ENCODE data around the gene GNGT2. TPM values are rescaled to one million over a fixed set of nuclear protein-coding genes. Genes with fewer than 3 reads are reported as not detected.

GNGT2 gene
- total RNA-seq, 1 donor from 2014 or later: not detected

DNA sequence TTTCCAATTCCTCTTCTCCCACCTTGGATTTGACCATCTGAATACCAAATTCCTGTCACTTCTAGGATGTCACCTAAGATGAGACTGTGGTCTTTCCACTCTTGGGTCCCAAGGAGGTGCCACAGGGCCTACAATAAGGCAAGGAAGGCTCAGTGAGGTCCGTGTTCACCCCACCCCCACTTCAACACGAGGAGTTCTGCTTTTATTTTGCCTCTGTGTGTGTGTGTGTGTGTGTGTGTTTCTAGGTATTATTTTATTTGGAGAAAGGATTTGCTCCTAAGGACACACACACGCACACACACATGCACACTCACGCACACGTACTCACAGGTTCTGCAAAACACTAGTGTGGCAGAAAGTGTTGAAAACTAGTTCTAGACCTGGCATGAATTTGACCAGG is 44.8 kb upstream of the GNGT2 start:
- no peaks in the 10 kb centered on the region for H3K4me1 Mint-ChIP-seq
- TF ChIP-seq EZH2phosphoT487 (IDR thresholded peaks at IDR 0.05): no peak
- TF ChIP-seq, protein P1, sequence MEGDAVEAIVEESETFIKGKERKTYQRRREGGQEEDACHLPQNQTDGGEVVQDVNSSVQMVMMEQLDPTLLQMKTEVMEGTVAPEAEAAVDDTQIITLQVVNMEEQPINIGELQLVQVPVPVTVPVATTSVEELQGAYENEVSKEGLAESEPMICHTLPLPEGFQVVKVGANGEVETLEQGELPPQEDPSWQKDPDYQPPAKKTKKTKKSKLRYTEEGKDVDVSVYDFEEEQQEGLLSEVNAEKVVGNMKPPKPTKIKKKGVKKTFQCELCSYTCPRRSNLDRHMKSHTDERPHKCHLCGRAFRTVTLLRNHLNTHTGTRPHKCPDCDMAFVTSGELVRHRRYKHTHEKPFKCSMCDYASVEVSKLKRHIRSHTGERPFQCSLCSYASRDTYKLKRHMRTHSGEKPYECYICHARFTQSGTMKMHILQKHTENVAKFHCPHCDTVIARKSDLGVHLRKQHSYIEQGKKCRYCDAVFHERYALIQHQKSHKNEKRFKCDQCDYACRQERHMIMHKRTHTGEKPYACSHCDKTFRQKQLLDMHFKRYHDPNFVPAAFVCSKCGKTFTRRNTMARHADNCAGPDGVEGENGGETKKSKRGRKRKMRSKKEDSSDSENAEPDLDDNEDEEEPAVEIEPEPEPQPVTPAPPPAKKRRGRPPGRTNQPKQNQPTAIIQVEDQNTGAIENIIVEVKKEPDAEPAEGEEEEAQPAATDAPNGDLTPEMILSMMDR (IDR thresholded peaks at IDR 0.05): no peak
- no peak for TF ChIP-seq EZH2 (IDR thresholded peaks at IDR 0.05)

DNA sequence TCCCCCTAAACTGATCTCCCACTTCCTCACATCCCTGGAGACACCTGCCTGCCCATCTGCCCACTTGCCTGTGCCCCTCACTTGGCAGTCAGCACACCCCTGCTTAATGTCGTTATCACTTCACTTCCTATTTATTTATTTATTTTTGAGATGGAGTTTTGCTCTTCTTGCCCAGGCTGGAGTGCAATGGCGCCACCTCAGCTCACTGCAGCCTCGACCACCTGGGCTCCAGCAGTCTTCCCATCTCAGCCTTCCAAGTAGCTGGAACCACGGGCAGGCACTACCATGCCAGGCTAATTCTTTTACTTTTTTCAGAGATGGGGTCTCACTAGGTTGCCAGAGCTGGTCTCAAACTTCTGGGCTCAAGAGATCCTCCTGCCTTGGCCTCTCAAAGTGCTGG is 43.7 kb upstream of the GNGT2 start:
- Histone ChIP-seq H3F3A (ENCODE audit: low read depth) (no peaks in the 10 kb centered on the region), H4K20me1 (ENCODE audit: low read depth) (no peaks in the 10 kb centered on the region), H3K9ac (no peak overlapping the region), H3K27me3 (peaks cover 2% of the 10 kb centered on the region), H3K4me3 (no peak overlapping the region), H3K4me1 (no peaks in the 10 kb centered on the region), H2AFZ (replicated peaks) (no peak overlapping the region), H3K79me2 (ENCODE audit: low read depth) (no peaks in the 10 kb centered on the region), H3K36me3 (no peaks in the 10 kb centered on the region), H3K4me2 (no peak overlapping the region), H3K27ac (no peak overlapping the region), H3K9me3 (ENCODE audit: low read depth) (no peaks in the 10 kb centered on the region)
- H3K9me3 Mint-ChIP-seq: no peaks in the 10 kb centered on the region
- TF ChIP-seq EZH2 (IDR thresholded peaks at IDR 0.05): no peak
- TF ChIP-seq, protein P1 (IDR thresholded peaks at IDR 0.05): peak; percentile 18
- peaks cover 2% of the 10 kb centered on the region for H3K27me3 Mint-ChIP-seq (ENCODE audit: insufficient read depth, low read depth)
- H3K36me3 Mint-ChIP-seq: no peaks in the 10 kb centered on the region
- H3K4me3 Mint-ChIP-seq: no peak overlapping the region
- no peak for DNase-seq (ENCODE audit: low spot score)
- H3K4me1 Mint-ChIP-seq: no peaks in the 10 kb centered on the region
- H3K27ac Mint-ChIP-seq: no peak overlapping the region

More for the DNA sequence above, 44.8 kb upstream of the GNGT2 start:
- Histone ChIP-seq H4K20me1 (ENCODE audit: low read depth) (no peaks in the 10 kb centered on the region), H2AFZ (replicated peaks) (no peak overlapping the region), H3K9me3 (ENCODE audit: low read depth) (no peaks in the 10 kb centered on the region), H3K27me3 (peaks cover 13% of the 10 kb centered on the region), H3K9ac (no peak overlapping the region), H3K36me3 (no peaks in the 10 kb centered on the region), H3K27ac (no peak overlapping the region), H3K79me2 (ENCODE audit: low read depth) (no peaks in the 10 kb centered on the region), H3K4me3 (no peak overlapping the region), H3F3A (ENCODE audit: low read depth) (peaks cover under 1% of the 10 kb centered on the region), H3K4me1 (no peaks in the 10 kb centered on the region), H3K4me2 (no peak overlapping the region)
- Mint-ChIP-seq H3K36me3 (no peaks in the 10 kb centered on the region), H3K4me3 (no peak overlapping the region), H3K27me3 (ENCODE audit: insufficient read depth, low read depth) (peaks cover 2% of the 10 kb centered on the region), H3K9me3 (no peaks in the 10 kb centered on the region), H3K27ac (no peak overlapping the region)
- DNase-seq (ENCODE audit: low spot score): no peak

DNA sequence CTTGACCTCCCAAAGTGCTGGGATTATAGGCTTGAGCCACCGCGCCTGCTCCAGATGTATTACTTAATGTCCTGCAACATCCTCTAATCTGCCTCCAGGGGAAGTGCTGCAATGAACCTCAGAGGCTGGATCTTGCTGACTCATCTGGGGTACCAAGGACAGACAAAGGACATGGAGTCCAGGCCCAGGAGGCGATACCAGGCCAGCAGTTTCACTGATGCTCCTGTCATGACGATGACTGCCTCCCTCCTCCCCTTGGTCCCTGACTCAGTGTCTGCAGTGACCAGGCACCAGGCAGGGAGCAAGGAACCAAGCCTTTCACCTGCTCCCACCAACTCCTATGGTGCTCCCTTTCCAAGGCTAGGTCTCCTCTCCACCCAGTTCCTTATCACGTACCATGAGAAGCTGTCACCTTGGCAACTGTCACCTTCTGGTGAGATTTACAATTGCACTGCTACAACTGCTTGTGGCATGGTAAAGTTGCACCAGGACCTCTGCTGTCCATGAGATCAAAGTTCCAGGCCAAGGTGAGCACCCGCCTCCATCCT is 41.8 kb upstream of the GNGT2 start:
- Mint-ChIP-seq H3K36me3 (no peaks in the 10 kb centered on the region), H3K27ac (no peak overlapping the region), H3K27me3 (ENCODE audit: insufficient read depth, low read depth) (peaks cover 7% of the 10 kb centered on the region), H3K4me1 (no peaks in the 10 kb centered on the region), H3K9me3 (no peaks in the 10 kb centered on the region), H3K4me3 (no peak overlapping the region)
- Histone ChIP-seq H4K20me1 (ENCODE audit: low read depth) (no peaks in the 10 kb centered on the region), H3K4me3 (no peak overlapping the region), H3K4me2 (no peak overlapping the region), H2AFZ (replicated peaks) (no peak overlapping the region), H3K9ac (no peak overlapping the region), H3K9me3 (ENCODE audit: low read depth) (no peaks in the 10 kb centered on the region), H3F3A (ENCODE audit: low read depth) (no peaks in the 10 kb centered on the region), H3K27ac (no peak overlapping the region), H3K4me1 (no peaks in the 10 kb centered on the region), H3K79me2 (ENCODE audit: low read depth) (no peaks in the 10 kb centered on the region), H3K36me3 (no peaks in the 10 kb centered on the region), H3K27me3 (no peaks in the 10 kb centered on the region)
- TF ChIP-seq EZH2phosphoT487 (IDR thresholded peaks at IDR 0.05) (no peak), EZH2 (IDR thresholded peaks at IDR 0.05) (no peak)
- TF ChIP-seq, protein P1 (IDR thresholded peaks at IDR 0.05): no peak
- DNase-seq (ENCODE audit: low spot score): no peak

Measured in neural progenitor cell (in vitro differentiated cells).